GM23338 (cell line): Measurements from ENCODE around the gene ZBTB20. TPM values are rescaled to one million over a fixed set of nuclear protein-coding genes. Genes with fewer than 3 reads are reported as not detected.

Source experiments
- ATAC-seq: fragments of 200-7000 bp; cut with Tn5 transposase; 3 replicates; pipeline ENCODE4 v1.9.1; 2020
- DNase-seq: peaks from one replicate; pipeline ENCODE4 v3.0.0-alpha.2; 2015; ENCODE audit warnings: low spot score
- H2AFZ ChIP-seq: fragments of 200-600 bp; sonication (generic); 2 replicates; pipeline ENCODE4 v1.8.0; 2016; ENCODE audit warnings: antibody characterized with exemption, mild to moderate bottlenecking, moderate library complexity
- H3F3A ChIP-seq: fragments of 200-600 bp; sonication (generic); replicated peaks from 2 replicates; pipeline ENCODE4 v1.8.0; 2017; ENCODE audit warnings: antibody characterized with exemption, mixed run types, low read depth
- H3K27ac ChIP-seq: fragments of 200-600 bp; sonication (generic); 2 replicates; pipeline ENCODE4 v1.6.1; 2016; ENCODE audit warnings: low read depth
- H3K27me3 ChIP-seq: fragments of 200-600 bp; sonication (generic); 2 replicates; pipeline ENCODE4 v1.8.0; 2016; ENCODE audit warnings: mild to moderate bottlenecking, mixed run types, moderate library complexity; ENCODE audit not compliant: insufficient read depth
- H3K36me3 ChIP-seq: fragments of 200-600 bp; sonication (generic); 2 replicates; pipeline ENCODE4 v1.8.0; 2016; ENCODE audit warnings: mild to moderate bottlenecking; ENCODE audit not compliant: insufficient read depth
- H3K4me1 ChIP-seq: fragments of 200-600 bp; sonication (generic); 2 replicates; pipeline ENCODE4 v1.8.0; 2016; ENCODE audit warnings: mild to moderate bottlenecking, moderate library complexity; ENCODE audit not compliant: insufficient read depth
- H3K4me2 ChIP-seq: fragments of 200-600 bp; sonication (generic); 2 replicates; pipeline ENCODE4 v1.7.1; 2017; ENCODE audit warnings: mixed run types
- H3K4me3 ChIP-seq: fragments of 200-600 bp; sonication (generic); 2 replicates; pipeline ENCODE4 v1.6.1; 2016; ENCODE audit warnings: mixed run types
- H3K79me2 ChIP-seq: fragments of 200-600 bp; sonication (generic); replicated peaks from 2 replicates; pipeline ENCODE4 v1.8.0; 2017; ENCODE audit warnings: mild to moderate bottlenecking; ENCODE audit not compliant: insufficient read depth
- H3K9me2 ChIP-seq: fragments of 200-600 bp; sonication (generic); 2 replicates; pipeline ENCODE4 v1.8.0; 2017; ENCODE audit not compliant: insufficient read depth
- H4K20me1 ChIP-seq: fragments of 200-600 bp; sonication (generic); replicated peaks from 2 replicates; pipeline ENCODE4 v1.8.0; 2017; ENCODE audit warnings: mild to moderate bottlenecking; ENCODE audit not compliant: insufficient read depth
- H3K27ac Mint-ChIP-seq: 2 replicates; pipeline ENCODE4 v1.8.0; 2020; ENCODE audit warnings: inconsistent platforms, mild to moderate bottlenecking, moderate library complexity, mixed read lengths
- H3K27me3 Mint-ChIP-seq: 3 replicates; pipeline ENCODE4 v1.8.0; 2022; ENCODE audit warnings: low read depth, mild to moderate bottlenecking, moderate library complexity, mixed read lengths, inconsistent platforms; ENCODE audit not compliant: insufficient read depth, poor library complexity
- H3K36me3 Mint-ChIP-seq: 3 replicates; pipeline ENCODE4 v1.8.0; 2021; ENCODE audit warnings: low read depth, mild to moderate bottlenecking, inconsistent platforms, moderate library complexity, mixed read lengths
- H3K4me1 Mint-ChIP-seq: 3 replicates; pipeline ENCODE4 v1.8.0; 2020; ENCODE audit warnings: mild to moderate bottlenecking, inconsistent platforms, mixed read lengths
- H3K4me3 Mint-ChIP-seq: 3 replicates; pipeline ENCODE4 v1.8.0; 2021; ENCODE audit warnings: moderate library complexity, mild to moderate bottlenecking, inconsistent platforms, mixed read lengths
- H3K9me3 Mint-ChIP-seq: 3 replicates; pipeline ENCODE4 v1.8.0; 2020; ENCODE audit warnings: moderate library complexity, mild to moderate bottlenecking, inconsistent platforms, mixed read lengths
- CREB1 ChIP-seq: fragments of 250-450 bp; sonication (Bioruptor Pico); IDR thresholded peaks from 2 replicates; pipeline ENCODE4 v1.5.0; 2020; ENCODE audit warnings: low read depth, mild to moderate bottlenecking, moderate library complexity
- CTCF ChIP-seq, 2 experiments: fragments of 200-600 bp in 1 of 2; sonication (generic) in 1 of 2; conservative IDR thresholded peaks; 2 replicates each; pipeline versions ENCODE4 v1.5.1 to v1.6.1; 2016 to 2017; ENCODE audit warnings: antibody characterized with exemption in 2 of 2, low read depth in 2 of 2, mild to moderate bottlenecking in 2 of 2, moderate library complexity in 1 of 2
- EZH2phosphoT487 ChIP-seq: fragments of 200-600 bp; sonication (generic); IDR thresholded peaks from one replicate; pipeline ENCODE4 v1.8.1; 2018; ENCODE audit warnings: antibody characterized with exemption; ENCODE audit not compliant: unreplicated experiment
- NANOG ChIP-seq: IDR thresholded peaks from 2 replicates; pipeline ENCODE4 v1.6.1; 2016; ENCODE audit warnings: antibody characterized with exemption, borderline replicate concordance
- STAT1 ChIP-seq: IDR thresholded peaks from one replicate; pipeline ENCODE4 v1.6.1; 2016; ENCODE audit warnings: antibody characterized with exemption; ENCODE audit not compliant: unreplicated experiment
- ZNF114 ChIP-seq: fragments of 250-450 bp; sonication (Bioruptor Pico); IDR thresholded peaks from 2 replicates; pipeline ENCODE4 v1.5.0; 2020; ENCODE audit warnings: mild to moderate bottlenecking, moderate library complexity
- ZNF331 ChIP-seq: fragments of 250-450 bp; sonication (Bioruptor Pico); IDR thresholded peaks from 2 replicates; pipeline ENCODE4 v1.5.0; 2020; ENCODE audit warnings: low read depth, mild to moderate bottlenecking, moderate library complexity
- polyA plus RNA-seq: library from polyadenylated mRNA; unstranded; fragments of >200 nt; fragmentation: Nextera tagmentation; extraction: Ambion mirVana; gene quantifications from 2 replicates; pipeline ENCODE4 v1.2.1, GENCODE V29; 2016
- total RNA-seq: library from RNA; depleted of rRNA; stranded (reverse); fragments of >200 nt; shearing (Covaris generic); gene quantifications from 2 replicates; pipeline ENCODE4 v1.2.3, GENCODE V29; 2014
- TF ChIP-seq, protein P1 (sequence below): fragments of 250-450 bp; sonication (Bioruptor Pico); IDR thresholded peaks from 2 replicates; pipeline ENCODE4 v1.5.0; 2020; ENCODE audit warnings: mild to moderate bottlenecking, moderate library complexity

Gene ZBTB20
- total and polyA plus RNA-seq, 2 experiments from 2014 or later, result 2.0 to 3.3 TPM

GRCh38 chr3:115071601-115072000 is 75.5 kb downstream of the ZBTB20 start:
- Histone ChIP-seq H3K4me3 (no peak overlapping the region), H2AFZ (no peak overlapping the region), H3K27ac (no peak overlapping the region), H3K4me1 (no peaks in the 10 kb centered on the region), H3K27me3 (no peaks in the 10 kb centered on the region), H3K4me2 (no peak overlapping the region), H3K36me3 (no peaks in the 10 kb centered on the region), H3K79me2 (no peaks in the 10 kb centered on the region), H4K20me1 (no peaks in the 10 kb centered on the region), H3F3A (no peaks in the 10 kb centered on the region), H3K9me2 (no peaks in the 10 kb centered on the region)
- no peak overlapping the region for H3K27ac Mint-ChIP-seq
- no peaks in the 10 kb centered on the region for H3K36me3 Mint-ChIP-seq
- H3K4me3 Mint-ChIP-seq, result no peak overlapping the region
- H3K4me1 Mint-ChIP-seq, result no peaks in the 10 kb centered on the region
- TF ChIP-seq STAT1 (no peak), EZH2phosphoT487 (no peak), NANOG (no peak), ZNF114 (CRISPR knock-in tag) (no peak), ZNF331 (CRISPR knock-in tag) (no peak), CREB1 (CRISPR knock-in tag) (no peak)
- TF ChIP-seq, protein P1, sequence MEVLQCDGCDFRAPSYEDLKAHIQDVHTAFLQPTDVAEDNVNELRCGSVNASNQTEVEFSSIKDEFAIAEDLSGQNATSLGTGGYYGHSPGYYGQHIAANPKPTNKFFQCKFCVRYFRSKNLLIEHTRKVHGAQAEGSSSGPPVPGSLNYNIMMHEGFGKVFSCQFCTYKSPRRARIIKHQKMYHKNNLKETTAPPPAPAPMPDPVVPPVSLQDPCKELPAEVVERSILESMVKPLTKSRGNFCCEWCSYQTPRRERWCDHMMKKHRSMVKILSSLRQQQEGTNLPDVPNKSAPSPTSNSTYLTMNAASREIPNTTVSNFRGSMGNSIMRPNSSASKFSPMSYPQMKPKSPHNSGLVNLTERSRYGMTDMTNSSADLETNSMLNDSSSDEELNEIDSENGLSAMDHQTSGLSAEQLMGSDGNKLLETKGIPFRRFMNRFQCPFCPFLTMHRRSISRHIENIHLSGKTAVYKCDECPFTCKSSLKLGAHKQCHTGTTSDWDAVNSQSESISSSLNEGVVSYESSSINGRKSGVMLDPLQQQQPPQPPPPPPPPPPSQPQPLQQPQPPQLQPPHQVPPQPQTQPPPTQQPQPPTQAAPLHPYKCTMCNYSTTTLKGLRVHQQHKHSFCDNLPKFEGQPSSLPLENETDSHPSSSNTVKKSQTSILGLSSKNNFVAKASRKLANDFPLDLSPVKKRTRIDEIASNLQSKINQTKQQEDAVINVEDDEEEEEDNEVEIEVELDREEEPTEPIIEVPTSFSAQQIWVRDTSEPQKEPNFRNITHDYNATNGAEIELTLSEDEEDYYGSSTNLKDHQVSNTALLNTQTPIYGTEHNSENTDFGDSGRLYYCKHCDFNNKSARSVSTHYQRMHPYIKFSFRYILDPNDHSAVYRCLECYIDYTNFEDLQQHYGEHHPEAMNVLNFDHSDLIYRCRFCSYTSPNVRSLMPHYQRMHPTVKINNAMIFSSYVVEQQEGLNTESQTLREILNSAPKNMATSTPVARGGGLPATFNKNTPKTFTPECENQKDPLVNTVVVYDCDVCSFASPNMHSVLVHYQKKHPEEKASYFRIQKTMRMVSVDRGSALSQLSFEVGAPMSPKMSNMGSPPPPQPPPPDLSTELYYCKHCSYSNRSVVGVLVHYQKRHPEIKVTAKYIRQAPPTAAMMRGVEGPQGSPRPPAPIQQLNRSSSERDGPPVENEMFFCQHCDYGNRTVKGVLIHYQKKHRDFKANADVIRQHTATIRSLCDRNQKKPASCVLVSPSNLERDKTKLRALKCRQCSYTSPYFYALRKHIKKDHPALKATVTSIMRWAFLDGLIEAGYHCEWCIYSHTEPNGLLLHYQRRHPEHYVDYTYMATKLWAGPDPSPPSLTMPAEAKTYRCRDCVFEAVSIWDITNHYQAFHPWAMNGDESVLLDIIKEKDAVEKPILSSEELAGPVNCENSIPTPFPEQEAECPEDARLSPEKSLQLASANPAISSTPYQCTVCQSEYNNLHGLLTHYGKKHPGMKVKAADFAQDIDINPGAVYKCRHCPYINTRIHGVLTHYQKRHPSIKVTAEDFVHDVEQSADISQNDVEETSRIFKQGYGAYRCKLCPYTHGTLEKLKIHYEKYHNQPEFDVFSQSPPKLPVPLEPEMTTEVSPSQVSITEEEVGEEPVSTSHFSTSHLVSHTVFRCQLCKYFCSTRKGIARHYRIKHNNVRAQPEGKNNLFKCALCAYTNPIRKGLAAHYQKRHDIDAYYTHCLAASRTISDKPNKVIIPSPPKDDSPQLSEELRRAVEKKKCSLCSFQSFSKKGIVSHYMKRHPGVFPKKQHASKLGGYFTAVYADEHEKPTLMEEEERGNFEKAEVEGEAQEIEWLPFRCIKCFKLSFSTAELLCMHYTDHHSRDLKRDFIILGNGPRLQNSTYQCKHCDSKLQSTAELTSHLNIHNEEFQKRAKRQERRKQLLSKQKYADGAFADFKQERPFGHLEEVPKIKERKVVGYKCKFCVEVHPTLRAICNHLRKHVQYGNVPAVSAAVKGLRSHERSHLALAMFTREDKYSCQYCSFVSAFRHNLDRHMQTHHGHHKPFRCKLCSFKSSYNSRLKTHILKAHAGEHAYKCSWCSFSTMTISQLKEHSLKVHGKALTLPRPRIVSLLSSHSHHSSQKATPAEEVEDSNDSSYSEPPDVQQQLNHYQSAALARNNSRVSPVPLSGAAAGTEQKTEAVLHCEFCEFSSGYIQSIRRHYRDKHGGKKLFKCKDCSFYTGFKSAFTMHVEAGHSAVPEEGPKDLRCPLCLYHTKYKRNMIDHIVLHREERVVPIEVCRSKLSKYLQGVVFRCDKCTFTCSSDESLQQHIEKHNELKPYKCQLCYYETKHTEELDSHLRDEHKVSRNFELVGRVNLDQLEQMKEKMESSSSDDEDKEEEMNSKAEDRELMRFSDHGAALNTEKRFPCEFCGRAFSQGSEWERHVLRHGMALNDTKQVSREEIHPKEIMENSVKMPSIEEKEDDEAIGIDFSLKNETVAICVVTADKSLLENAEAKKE (CRISPR knock-in tag), result no peak
- DNase-seq (no peak), ATAC-seq (no peak)
- no peaks in the 10 kb centered on the region for H3K27me3 Mint-ChIP-seq
- no peaks in the 10 kb centered on the region for H3K9me3 Mint-ChIP-seq

DNA sequence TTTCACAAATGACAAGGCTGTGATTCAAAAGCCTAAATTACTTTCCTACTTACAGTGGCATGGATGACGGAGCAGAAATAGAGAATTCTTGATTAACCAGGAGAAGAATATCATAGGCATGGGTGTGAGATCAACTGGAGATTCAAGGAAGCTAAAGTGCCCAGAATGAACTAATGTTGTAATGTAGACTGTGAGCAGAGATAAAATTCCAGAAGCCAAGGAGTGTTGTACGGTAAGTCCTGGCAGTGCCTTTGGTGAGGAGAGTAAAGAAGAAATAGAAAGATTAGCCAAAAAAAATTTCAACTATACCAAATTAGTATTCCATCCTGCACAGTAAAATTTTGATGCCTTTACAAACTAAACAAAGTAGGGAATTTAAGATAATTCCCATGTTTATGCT is 75.9 kb downstream of the ZBTB20 start:
- Mint-ChIP-seq H3K36me3 (no peaks in the 10 kb centered on the region), H3K4me3 (no peak overlapping the region), H3K27ac (0 out of 2 replicates have a peak overlapping the region, but pooled peaks have one; percentile 9), H3K27me3 (no peaks in the 10 kb centered on the region), H3K4me1 (no peaks in the 10 kb centered on the region), H3K9me3 (no peaks in the 10 kb centered on the region)
- no peak overlapping the region for H3K4me2 ChIP-seq
- H3F3A ChIP-seq, result no peaks in the 10 kb centered on the region
- H3K27me3 ChIP-seq, result no peaks in the 10 kb centered on the region
- no peaks in the 10 kb centered on the region for H3K79me2 ChIP-seq
- H3K9me2 ChIP-seq, result no peaks in the 10 kb centered on the region
- H3K4me3 ChIP-seq, result no peak overlapping the region
- no peak overlapping the region for H2AFZ ChIP-seq
- H3K4me1 ChIP-seq, result no peaks in the 10 kb centered on the region
- ATAC-seq, result no peak
- H3K27ac ChIP-seq, result no peak overlapping the region
- DNase-seq, result no peak
- no peaks in the 10 kb centered on the region for H4K20me1 ChIP-seq
- H3K36me3 ChIP-seq, result no peaks in the 10 kb centered on the region
- TF ChIP-seq EZH2phosphoT487 (no peak), CTCF (conservative IDR thresholded peaks at IDR 0.05; ENCODE audit: low read depth in 2 of 2) (no peak), ZNF331 (CRISPR knock-in tag) (no peak)
